Measurements from ENCODE around the gene IRS1.

DNA sequence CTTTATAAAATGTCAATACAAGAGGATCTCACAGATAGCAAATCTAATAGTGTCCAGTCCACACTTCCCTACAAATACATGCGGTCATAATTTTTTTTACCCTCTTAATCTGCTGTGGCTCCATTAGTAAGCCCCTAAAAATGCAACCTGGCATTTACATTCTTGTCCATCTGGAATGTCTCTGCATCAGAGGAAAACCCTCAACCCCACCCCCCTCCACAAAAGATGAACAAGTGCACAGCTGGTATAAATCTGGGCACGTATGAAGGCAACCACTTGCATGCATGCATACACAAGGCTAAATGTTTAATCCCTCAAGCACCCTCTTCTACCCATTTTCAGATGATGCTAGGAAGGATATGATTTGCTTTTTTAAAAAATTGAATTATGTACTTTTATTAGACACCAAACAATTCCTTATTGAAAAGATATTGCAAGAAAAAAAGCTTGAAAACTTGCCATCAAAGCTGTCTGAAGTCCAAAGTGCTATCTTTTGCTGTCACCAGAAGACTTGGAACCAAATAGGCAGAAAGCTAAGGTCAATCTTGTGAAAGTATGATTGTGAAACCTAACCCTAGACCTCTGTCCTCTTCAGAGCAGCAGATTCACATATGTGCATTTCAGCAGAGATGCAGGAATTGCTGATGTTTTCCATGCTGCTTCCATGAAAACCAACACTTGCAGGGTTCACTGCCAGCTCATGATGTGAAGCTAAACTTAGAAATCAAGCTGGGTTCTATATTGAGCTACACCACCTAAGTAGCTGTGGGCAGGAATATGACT is 39.0 kb downstream of the IRS1 start:
- no peak for TF ChIP-seq POLR2AphosphoS5 (IDR thresholded peaks at IDR 0.05; ENCODE audit: low read depth, low read length)
- TF ChIP-seq, protein P1, sequence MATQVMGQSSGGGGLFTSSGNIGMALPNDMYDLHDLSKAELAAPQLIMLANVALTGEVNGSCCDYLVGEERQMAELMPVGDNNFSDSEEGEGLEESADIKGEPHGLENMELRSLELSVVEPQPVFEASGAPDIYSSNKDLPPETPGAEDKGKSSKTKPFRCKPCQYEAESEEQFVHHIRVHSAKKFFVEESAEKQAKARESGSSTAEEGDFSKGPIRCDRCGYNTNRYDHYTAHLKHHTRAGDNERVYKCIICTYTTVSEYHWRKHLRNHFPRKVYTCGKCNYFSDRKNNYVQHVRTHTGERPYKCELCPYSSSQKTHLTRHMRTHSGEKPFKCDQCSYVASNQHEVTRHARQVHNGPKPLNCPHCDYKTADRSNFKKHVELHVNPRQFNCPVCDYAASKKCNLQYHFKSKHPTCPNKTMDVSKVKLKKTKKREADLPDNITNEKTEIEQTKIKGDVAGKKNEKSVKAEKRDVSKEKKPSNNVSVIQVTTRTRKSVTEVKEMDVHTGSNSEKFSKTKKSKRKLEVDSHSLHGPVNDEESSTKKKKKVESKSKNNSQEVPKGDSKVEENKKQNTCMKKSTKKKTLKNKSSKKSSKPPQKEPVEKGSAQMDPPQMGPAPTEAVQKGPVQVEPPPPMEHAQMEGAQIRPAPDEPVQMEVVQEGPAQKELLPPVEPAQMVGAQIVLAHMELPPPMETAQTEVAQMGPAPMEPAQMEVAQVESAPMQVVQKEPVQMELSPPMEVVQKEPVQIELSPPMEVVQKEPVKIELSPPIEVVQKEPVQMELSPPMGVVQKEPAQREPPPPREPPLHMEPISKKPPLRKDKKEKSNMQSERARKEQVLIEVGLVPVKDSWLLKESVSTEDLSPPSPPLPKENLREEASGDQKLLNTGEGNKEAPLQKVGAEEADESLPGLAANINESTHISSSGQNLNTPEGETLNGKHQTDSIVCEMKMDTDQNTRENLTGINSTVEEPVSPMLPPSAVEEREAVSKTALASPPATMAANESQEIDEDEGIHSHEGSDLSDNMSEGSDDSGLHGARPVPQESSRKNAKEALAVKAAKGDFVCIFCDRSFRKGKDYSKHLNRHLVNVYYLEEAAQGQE (IDR thresholded peaks at IDR 0.05; ENCODE audit: insufficient read depth in 1 of 2, low read depth in 2 of 2, low read length in 2 of 2) = no peak
